Activated naive CD4-positive, alpha-beta T cell treated with anti-CD3 and anti-CD28 coated beads, Interleukin-2, amount 50 U/mL, for 16 hours (primary cell): ENCODE data around the gene IL19.
"Not testable (repeated sequence)": the region's sequence is repeated elsewhere in the genome, so short reads cannot be mapped to it uniquely, and the experiment has no call there.

Experiments used
- DNase-seq: peaks from one replicate; pipeline ENCODE4 v3.0.0-alpha.2; 2020

IL19 gene

GRCh38 chr1:206778031-206778430, 7.5 kb downstream of the IL19 start:
- DNase-seq, result no peak

GRCh38 chr1:206778911-206779310, 8.3 kb downstream of the IL19 start:
- DNase-seq, result not testable (repeated sequence)

GRCh38 chr1:206779638-206780037, 9.1 kb downstream of the IL19 start:
- no peak for DNase-seq

- no peak for DNase-seq
Measured at GRCh38 chr1:206782448-206782847, 11.9 kb downstream of the IL19 start.

GRCh38 chr1:206783506-206783905, 12.9 kb downstream of the IL19 start:
- DNase-seq, result no peak

- DNase-seq, result peak; percentile 90
Measured at GRCh38 chr1:206784471-206784903, 13.9 kb downstream of the IL19 start.

GRCh38 chr1:206785182-206785765, 14.7 kb downstream of the IL19 start:
- no peak for DNase-seq

- DNase-seq, result no peak
Measured at GRCh38 chr1:206786212-206786886, 15.8 kb downstream of the IL19 start.

- DNase-seq, result no peak
Measured at GRCh38 chr1:206787891-206788290, 17.3 kb downstream of the IL19 start.

- no peak for DNase-seq
Measured at GRCh38 chr1:206788487-206789050, 18.0 kb downstream of the IL19 start.

GRCh38 chr1:206790502-206791250, 20.1 kb downstream of the IL19 start:
- DNase-seq, result no peak

- no peak for DNase-seq
Measured at GRCh38 chr1:206792939-206793607, 22.5 kb downstream of the IL19 start.

GRCh38 chr1:206793620-206794019, 23.0 kb downstream of the IL19 start:
- no peak for DNase-seq

GRCh38 chr1:206794294-206794908, 23.8 kb downstream of the IL19 start:
- peak; percentile 62 for DNase-seq

- no peak for DNase-seq
Measured at GRCh38 chr1:206796116-206796515, 25.5 kb downstream of the IL19 start.

- DNase-seq, result no peak
Measured at GRCh38 chr1:206796981-206797402, 26.4 kb downstream of the IL19 start.

- DNase-seq, result no peak
Measured at GRCh38 chr1:206797534-206798383, 27.2 kb downstream of the IL19 start.

GRCh38 chr1:206798384-206798996, 27.9 kb downstream of the IL19 start:
- DNase-seq, result no peak

- DNase-seq, result no peak
Measured at GRCh38 chr1:206799311-206799710, 28.7 kb downstream of the IL19 start.

GRCh38 chr1:206800411-206800810, 29.8 kb downstream of the IL19 start:
- no peak for DNase-seq

GRCh38 chr1:206800891-206801290, 30.3 kb downstream of the IL19 start:
- no peak for DNase-seq
